Amniotic epithelial cell (primary cell): ENCODE data around the gene PLG.
"Not testable (repeated sequence)": the region's sequence is repeated elsewhere in the genome, so short reads cannot be mapped to it uniquely, and the experiment has no call there.

ENCODE experiments used
- DNase-seq: peaks from one replicate; pipeline ENCODE4 v3.0.0-alpha.2; 2010; ENCODE audit warnings: low read depth

Gene PLG

DNA sequence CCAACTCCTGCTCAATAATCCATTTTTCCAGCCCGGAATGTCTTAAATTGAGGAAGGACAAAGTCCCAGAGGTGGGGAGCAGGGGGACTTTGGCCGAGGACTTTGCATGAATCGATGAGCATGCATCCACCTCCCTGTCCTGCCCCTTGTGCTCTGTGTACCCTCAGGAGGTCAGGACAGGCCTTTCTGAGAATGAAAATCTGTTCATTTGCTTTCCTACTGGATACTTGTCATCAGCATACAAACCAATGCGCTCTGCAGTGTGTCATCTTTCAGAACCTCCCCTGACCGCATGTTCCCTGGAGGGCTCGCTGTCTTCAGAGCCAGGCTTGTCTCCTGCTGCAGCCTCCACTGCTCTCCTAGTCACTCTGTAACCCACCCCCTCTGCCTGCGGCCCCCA, 2.6 kb downstream of the PLG start:
- DNase-seq: not testable (repeated sequence)

DNA sequence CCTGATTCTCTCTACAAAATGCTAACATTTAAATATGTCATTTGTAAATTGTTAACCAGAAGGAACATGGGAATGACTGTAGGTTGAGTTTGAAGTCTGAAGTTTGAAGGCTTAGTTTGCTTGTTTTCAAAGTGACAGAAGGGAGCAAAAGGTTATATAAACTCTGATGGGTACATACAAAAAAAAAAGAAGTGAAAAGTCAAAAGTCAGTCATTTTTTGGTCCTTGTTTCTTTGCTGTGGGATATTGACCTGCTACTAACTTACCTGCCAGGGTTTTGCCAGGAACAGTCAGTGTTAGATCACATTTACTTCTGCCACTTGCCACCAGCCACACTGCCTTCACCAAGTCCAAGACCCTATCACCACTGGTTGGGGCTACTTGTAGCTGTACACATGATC, 6.9 kb downstream of the PLG start:
- DNase-seq: not testable (repeated sequence)

DNA sequence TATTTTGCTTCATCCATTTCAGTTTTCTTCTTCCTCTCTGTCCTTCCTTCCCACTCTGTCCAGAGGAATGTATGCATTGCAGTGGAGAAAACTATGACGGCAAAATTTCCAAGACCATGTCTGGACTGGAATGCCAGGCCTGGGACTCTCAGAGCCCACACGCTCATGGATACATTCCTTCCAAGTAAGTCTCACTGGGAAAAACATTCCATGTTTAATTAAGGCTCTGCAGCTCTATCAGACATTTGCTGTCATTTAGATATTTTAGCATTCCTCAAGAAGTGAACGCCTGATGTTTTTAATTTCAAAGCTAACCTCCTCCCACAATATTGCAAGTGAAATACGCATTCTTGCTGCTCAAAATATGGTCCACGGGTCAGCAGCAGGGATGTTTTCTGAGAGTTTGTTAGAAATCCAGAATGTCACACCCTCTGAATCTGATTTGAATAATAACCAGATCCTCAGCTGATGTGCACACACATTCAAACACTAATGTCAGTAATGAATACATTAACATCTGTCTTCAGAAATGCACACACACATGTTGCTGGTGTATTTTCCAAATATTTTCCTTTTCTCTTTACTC, 12.8 kb downstream of the PLG start:
- DNase-seq: no peak

GRCh38 chr6:160730911-160731310, 28.9 kb downstream of the PLG start:
- no peak for DNase-seq

- DNase-seq: peak; percentile 9
Measured at GRCh38 chr6:160733050-160733646, 31.1 kb downstream of the PLG start.

GRCh38 chr6:160734627-160735026, 32.6 kb downstream of the PLG start:
- no peak for DNase-seq

DNA sequence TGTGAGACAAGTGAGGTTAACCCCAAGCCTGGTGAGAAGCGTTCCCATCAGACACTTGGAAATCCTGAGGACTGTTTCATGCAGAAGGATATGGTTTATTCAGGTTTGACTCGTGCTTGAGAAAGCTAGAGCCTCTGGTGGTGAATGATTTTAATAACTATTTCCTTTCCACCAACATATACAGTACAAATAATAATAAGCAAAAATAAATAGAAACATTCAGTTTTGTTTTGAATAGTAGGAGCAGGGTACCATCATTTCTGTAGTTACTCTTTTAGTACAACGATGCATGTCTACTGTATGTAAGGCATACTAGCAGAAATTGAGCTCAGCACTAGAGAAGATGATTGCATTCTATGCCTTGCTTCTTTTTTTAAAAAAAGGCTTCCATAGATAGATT, 33.5 kb downstream of the PLG start:
- no peak for DNase-seq

GRCh38 chr6:160737934-160738333, 35.9 kb downstream of the PLG start:
- DNase-seq: no peak

GRCh38 chr6:160739955-160740354, 37.9 kb downstream of the PLG start:
- DNase-seq: no peak

- not testable (repeated sequence) for DNase-seq
Measured at GRCh38 chr6:160741012-160741411, 39.0 kb downstream of the PLG start.

GRCh38 chr6:160742090-160742489, 40.0 kb downstream of the PLG start:
- DNase-seq: no peak

- no peak for DNase-seq
Measured at GRCh38 chr6:160750276-160750689, 48.2 kb downstream of the PLG start.

DNA sequence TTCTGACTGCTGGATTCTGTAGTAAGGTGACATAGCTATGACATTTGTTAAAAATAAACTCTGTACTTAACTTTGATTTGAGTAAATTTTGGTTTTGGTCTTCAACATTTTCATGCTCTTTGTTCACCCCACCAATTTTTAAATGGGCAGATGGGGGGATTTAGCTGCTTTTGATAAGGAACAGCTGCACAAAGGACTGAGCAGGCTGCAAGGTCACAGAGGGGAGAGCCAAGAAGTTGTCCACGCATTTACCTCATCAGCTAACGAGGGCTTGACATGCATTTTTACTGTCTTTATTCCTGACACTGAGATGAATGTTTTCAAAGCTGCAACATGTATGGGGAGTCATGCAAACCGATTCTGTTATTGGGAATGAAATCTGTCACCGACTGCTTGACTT, 51.2 kb downstream of the PLG start:
- not testable (repeated sequence) for DNase-seq

GRCh38 chr6:160755165-160755564, 53.1 kb downstream of the PLG start:
- no peak for DNase-seq

DNA sequence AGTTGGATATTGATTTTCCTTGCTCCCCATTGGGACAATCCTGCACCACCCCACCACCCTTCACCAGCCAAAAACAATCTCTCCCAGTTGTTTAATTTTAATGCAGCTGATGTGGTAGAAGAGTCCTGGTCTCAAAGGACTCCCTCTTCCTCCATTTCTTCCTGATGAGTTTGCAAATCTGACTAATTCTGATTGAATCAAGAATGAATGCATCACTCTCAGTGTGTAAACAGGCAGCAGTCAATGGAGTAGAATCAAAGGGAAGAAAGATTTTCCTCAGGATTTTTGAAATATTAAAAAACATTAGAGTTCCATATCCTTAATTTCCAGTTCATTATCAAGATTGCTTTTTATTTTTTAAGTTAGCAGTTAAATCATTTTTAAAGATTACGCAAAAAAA, 54.0 kb downstream of the PLG start:
- DNase-seq: no peak

DNA sequence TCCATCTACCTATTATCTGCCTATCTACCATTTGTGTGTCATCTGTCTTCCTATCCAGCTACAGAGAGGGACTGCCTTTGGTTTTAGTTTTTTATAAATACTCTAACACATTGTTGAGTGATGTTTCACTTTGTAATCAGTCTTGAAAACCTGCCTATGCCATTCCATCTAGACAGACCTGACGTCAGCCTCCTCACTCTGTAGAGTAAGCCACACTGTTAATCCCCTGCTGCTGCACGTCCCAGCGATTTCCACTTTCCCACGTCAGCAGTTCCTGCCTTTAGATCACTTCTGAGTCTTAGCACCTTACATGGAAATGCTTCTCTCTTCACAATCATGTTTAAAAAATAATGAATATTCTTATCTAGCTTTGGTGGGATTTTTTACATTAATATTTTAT, 54.8 kb downstream of the PLG start:
- no peak for DNase-seq

DNA sequence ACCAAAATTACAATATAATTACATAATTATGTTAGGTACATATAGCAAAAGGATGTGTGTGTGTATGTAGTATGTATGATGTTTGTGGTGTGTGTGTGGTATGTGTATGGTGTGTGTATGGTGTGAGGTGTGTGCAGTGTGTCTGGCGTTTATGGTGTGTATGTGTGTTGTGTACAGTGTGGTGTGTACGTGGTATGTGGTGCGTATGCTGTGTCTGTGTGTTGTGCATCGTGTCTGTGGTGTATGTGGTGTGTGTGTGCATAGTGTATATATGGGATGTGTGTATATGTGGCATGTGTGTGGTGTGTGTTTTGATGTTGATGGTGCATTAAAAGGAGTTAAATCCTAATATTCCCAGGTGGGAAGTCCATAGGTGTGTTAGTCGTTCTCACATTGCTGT, 62.8 kb downstream of the PLG start:
- DNase-seq: no peak

DNA sequence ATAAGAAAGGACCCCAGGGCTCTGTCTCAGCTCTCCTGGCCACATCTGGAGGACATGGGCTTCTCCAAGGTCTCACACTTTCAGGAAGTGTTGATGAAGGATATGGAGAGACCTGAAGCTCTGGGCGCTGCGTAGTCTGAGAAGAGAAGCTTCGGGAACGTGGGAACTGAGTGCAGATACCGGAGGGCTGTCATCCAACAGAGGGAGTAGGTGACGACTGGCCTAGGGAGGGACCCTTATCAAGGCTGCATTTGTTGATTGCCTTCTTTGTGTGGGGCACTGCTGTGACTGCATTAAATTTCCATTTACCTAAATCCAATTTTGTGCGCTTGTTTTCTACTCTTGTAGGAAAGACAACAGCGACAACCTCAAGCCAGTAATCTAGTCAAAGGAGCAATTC, 63.4 kb downstream of the PLG start:
- DNase-seq: no peak

- no peak for DNase-seq
Measured at GRCh38 chr6:160766657-160766988, 64.6 kb downstream of the PLG start.

DNA sequence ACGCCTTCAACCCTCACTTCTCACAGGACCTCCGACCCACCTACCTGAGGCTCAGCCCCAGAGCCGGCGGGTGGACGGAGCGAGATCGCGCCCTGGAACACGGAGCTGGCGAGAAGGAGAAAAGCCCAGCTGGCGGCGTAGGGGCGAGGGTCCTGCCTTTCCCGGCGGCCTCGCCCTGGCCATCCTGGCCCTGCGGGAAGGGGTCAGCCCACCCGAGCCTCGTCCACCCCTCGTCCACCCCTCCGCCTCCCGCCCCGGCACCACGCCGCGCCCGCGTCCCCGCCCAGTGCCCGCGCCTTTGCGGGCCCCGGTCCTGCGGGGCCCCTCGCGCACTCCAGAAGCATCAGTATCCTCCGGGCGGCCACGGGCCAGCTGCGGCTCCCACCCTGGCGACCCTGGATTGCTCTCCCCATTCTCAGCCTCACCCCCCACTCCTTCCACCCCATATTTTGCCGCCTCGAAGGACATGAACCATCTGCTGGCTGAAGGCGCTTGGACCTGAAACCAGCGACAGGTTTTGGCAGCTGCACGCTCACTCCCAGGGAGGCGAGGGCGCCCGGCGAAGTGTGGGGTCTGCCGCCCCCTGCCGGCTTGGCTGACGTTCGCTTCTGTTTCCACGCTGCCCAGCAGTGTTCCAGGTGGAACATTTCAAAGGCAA, 65.1 kb downstream of the PLG start:
- DNase-seq: peak; percentile 3

DNA sequence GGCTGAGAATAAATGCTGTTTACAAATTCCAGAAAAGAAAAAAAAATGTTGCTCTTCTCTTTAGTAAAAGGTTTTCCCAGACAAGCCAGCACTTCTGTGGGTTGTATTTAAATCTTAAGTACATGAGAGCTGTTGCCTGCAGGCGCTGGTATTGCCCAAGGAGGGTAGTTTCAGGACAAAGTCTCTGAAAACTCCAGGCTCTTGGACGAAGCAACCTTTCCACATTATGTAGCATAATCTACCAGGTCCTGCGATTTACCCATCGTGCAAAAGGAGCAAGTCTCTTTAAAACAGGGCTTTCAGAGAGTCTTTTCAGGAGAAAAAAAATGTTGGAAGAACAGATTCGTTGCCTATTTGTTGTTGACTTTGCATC, 65.6 kb downstream of the PLG start:
- DNase-seq: no peak

- DNase-seq: no peak
Measured at GRCh38 chr6:160768101-160768500, 66.1 kb downstream of the PLG start.

DNA sequence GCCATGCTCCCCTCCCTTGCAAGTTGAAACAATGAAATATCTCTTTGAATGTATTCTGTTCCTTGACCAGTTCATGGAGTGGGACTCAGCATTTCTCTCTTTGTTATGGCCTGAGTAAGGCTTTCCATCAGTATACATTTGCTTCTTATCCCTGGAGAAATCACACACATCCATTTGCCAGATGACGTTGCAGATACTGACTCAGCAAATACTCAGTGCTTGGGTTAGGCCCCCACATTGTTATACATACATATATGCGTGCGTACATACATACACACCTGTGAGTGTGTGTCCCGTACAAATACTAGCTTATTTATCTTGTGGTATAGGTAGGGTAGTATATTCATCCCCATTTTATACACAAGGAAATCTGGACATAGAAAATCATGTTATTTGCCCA, 72.4 kb downstream of the PLG start:
- DNase-seq: no peak
